SK-N-SH (cell line): ENCODE data around the gene EXD2. TPM values are rescaled to one million over a fixed set of nuclear protein-coding genes. Genes with fewer than 3 reads are reported as not detected.

Experiments used
- CTCF ChIA-PET: fragments of 300-600, 350-600 bp; formaldehyde crosslinking; extraction: SDS; loops from one replicate; lab custom pipeline; 2021; lab: Yijun Ruan, JAX
- POLR2A ChIA-PET: fragments of 350-600 bp; sonication (Branson Sonifier 250); formaldehyde crosslinking; extraction: SDS; loops from one replicate; lab custom pipeline; 2020; ENCODE audit warnings: antibody characterized with exemption, inconsistent platforms; lab: Yijun Ruan, JAX
- DNase-seq: peaks from one replicate; pipeline ENCODE4 v3.0.0; 2012
- H2AFZ ChIP-seq: fragments of 200-600 bp; sonication (generic); 2 replicates; pipeline ENCODE4 v1.8.1; 2016; ENCODE audit warnings: antibody characterized with exemption, mild to moderate bottlenecking, low read depth
- H3F3A ChIP-seq: fragments of 200-600 bp; sonication (generic); replicated peaks from 2 replicates; pipeline ENCODE3; 2016; ENCODE audit warnings: antibody characterized with exemption, mild to moderate bottlenecking; ENCODE audit not compliant: insufficient read depth
- H3K27ac ChIP-seq, 2 experiments: fragments of 200-500 bp in 1 of 2; fragments of 200-600 bp in 1 of 2; sonication (Bioruptor generic) in 1 of 2; sonication (generic), shearing (Covaris generic) in 1 of 2; 2 replicates each; pipeline versions ENCODE4 v1.5.1 to v1.6.1; 2014 to 2016; ENCODE audit warnings: low read depth in 2 of 2, inconsistent platforms in 1 of 2, low read length in 1 of 2, mild to moderate bottlenecking in 1 of 2, mixed read lengths in 1 of 2
- H3K27me3 ChIP-seq: fragments of 200-600 bp; sonication (generic), shearing (Covaris generic); 2 replicates; pipeline ENCODE4 v1.6.1; 2016; ENCODE audit warnings: mixed run types; ENCODE audit not compliant: insufficient read depth
- H3K36me3 ChIP-seq, 2 experiments: fragments of 200-500 bp in 1 of 2; fragments of 200-600 bp in 1 of 2; sonication (Bioruptor generic) in 1 of 2; sonication (generic) in 1 of 2; replicated peaks in 1 of 2; 2 replicates each; pipeline versions ENCODE3 to v1.5.1; 2014 to 2016; ENCODE audit warnings: low read length in 1 of 2, mild to moderate bottlenecking in 1 of 2; ENCODE audit not compliant: insufficient read depth in 2 of 2, control insufficient read depth in 1 of 2
- H3K4me1 ChIP-seq, 2 experiments: fragments of 200-500 bp in 1 of 2; fragments of 200-600 bp in 1 of 2; sonication (Bioruptor generic) in 1 of 2; sonication (generic), shearing (Covaris generic) in 1 of 2; 2 replicates each; pipeline versions ENCODE4 v1.5.1 to v1.6.1; 2014 to 2016; ENCODE audit warnings: low read depth in 1 of 2, low read length in 1 of 2, mixed run types in 1 of 2; ENCODE audit not compliant: insufficient read depth in 2 of 2, control insufficient read depth in 1 of 2
- H3K4me2 ChIP-seq: fragments of 200-600 bp; sonication (generic), shearing (Covaris generic); 2 replicates; pipeline ENCODE4 v1.6.1; 2017; ENCODE audit warnings: mixed run types
- H3K4me3 ChIP-seq, 2 experiments: fragments of 200-500 bp in 1 of 2; fragments of 200-600 bp in 1 of 2; sonication (Bioruptor generic) in 1 of 2; sonication (generic), shearing (Covaris generic) in 1 of 2; 2 replicates each; pipeline versions ENCODE4 v1.5.1 to v1.8.1; 2014 to 2016; ENCODE audit warnings: low read depth in 2 of 2, inconsistent platforms in 1 of 2, low read length in 1 of 2, mild to moderate bottlenecking in 1 of 2, mixed read lengths in 1 of 2, moderate library complexity in 1 of 2
- H3K79me2 ChIP-seq: fragments of 200-600 bp; sonication (generic); 2 replicates; pipeline ENCODE4 v1.8.1; 2017; ENCODE audit warnings: mild to moderate bottlenecking; ENCODE audit not compliant: insufficient read depth
- H3K9ac ChIP-seq: fragments of 200-600 bp; sonication (generic); 2 replicates; pipeline ENCODE4 v1.6.1; 2017; ENCODE audit warnings: mixed run types
- H3K9me2 ChIP-seq: fragments of 200-600 bp; sonication (generic); 2 replicates; pipeline ENCODE4 v1.6.1; 2017; ENCODE audit warnings: mixed run types
- H3K9me3 ChIP-seq: fragments of 200-600 bp; sonication (generic); 2 replicates; pipeline ENCODE4 v1.6.1; 2017; ENCODE audit warnings: mixed run types, mild to moderate bottlenecking, moderate library complexity
- H4K20me1 ChIP-seq: fragments of 200-600 bp; sonication (generic); 2 replicates; pipeline ENCODE4 v1.6.1; 2017; ENCODE audit warnings: mild to moderate bottlenecking, mixed run types; ENCODE audit not compliant: insufficient read depth
- CHD2 ChIP-seq: fragments of 150-350 bp; IDR thresholded peaks from 2 replicates; pipeline ENCODE4 v1.6.1; 2018; ENCODE audit warnings: low read length; ENCODE audit not compliant: partially characterized antibody
- ELF1 ChIP-seq: IDR thresholded peaks from 2 replicates; pipeline ENCODE4 v1.4.0; 2012
- EP300 ChIP-seq, 2 experiments: IDR thresholded peaks; 2 replicates each; pipeline versions ENCODE4 v1.4.0 to v1.6.1; 2012; ENCODE audit warnings: borderline replicate concordance in 1 of 2, low read depth in 1 of 2, low read length in 1 of 2
- FOSL2 ChIP-seq: IDR thresholded peaks from 2 replicates; pipeline ENCODE4 v1.4.0; 2012; ENCODE audit warnings: low read depth, mild to moderate bottlenecking, moderate library complexity, borderline replicate concordance
- FOXM1 ChIP-seq: IDR thresholded peaks from 2 replicates; pipeline ENCODE4 v1.4.0; 2012; ENCODE audit warnings: low read depth, mild to moderate bottlenecking
- GABPA ChIP-seq: IDR thresholded peaks from 2 replicates; pipeline ENCODE4 v1.4.0; 2012; ENCODE audit warnings: low read depth, mild to moderate bottlenecking
- IRF3 ChIP-seq: fragments of 150-350 bp; IDR thresholded peaks from 2 replicates; pipeline ENCODE4 v1.6.1; 2016; ENCODE audit warnings: mild to moderate bottlenecking, low read depth, low read length
- MXI1 ChIP-seq: IDR thresholded peaks from 2 replicates; pipeline ENCODE4 v1.6.1; 2012; ENCODE audit warnings: mild to moderate bottlenecking, low read depth, low read length, improper control_type of control experiment
- NFIC ChIP-seq: IDR thresholded peaks from 2 replicates; pipeline ENCODE4 v1.4.0; 2012; ENCODE audit warnings: borderline replicate concordance
- NRF1 ChIP-seq: IDR thresholded peaks from 2 replicates; pipeline ENCODE4 v1.6.1; 2012; ENCODE audit warnings: low read depth, mild to moderate bottlenecking, low read length
- PBX3 ChIP-seq: IDR thresholded peaks from 2 replicates; pipeline ENCODE4; 2012
- POLR2AphosphoS5 ChIP-seq: IDR thresholded peaks from 2 replicates; pipeline ENCODE4 v1.6.1; 2012; ENCODE audit warnings: low read depth, low read length
- RAD21 ChIP-seq: IDR thresholded peaks from 2 replicates; pipeline ENCODE4 v1.6.1; 2012; ENCODE audit warnings: mild to moderate bottlenecking, low read length
- RFX5 ChIP-seq: IDR thresholded peaks from 2 replicates; pipeline ENCODE4 v1.6.1; 2012; ENCODE audit warnings: mild to moderate bottlenecking, improper control_type of control experiment, low read length
- RXRA ChIP-seq: IDR thresholded peaks from 2 replicates; pipeline ENCODE4 v1.4.0; 2012; ENCODE audit warnings: low read depth, mild to moderate bottlenecking, borderline replicate concordance
- TAF1 ChIP-seq: IDR thresholded peaks from 2 replicates; pipeline ENCODE4 v1.6.1; 2012; ENCODE audit warnings: low read depth, mild to moderate bottlenecking, low read length, moderate library complexity, borderline replicate concordance
- TCF12 ChIP-seq: IDR thresholded peaks from 2 replicates; pipeline ENCODE4 v1.4.0; 2012
- USF1 ChIP-seq: IDR thresholded peaks from 2 replicates; pipeline ENCODE4 v1.4.0; 2012; ENCODE audit warnings: low read depth, borderline replicate concordance
- YY1 ChIP-seq: IDR thresholded peaks from 2 replicates; pipeline ENCODE4 v1.4.0; 2012; ENCODE audit warnings: low read depth, mild to moderate bottlenecking
- ZBTB33 ChIP-seq: IDR thresholded peaks from 2 replicates; pipeline ENCODE4 v1.4.0; 2012; ENCODE audit warnings: low read depth, borderline replicate concordance
- WGBS: methylation state at CpG from one replicate; pipeline ENCODE4 v1.1.6; 2017; ENCODE audit warnings: low lambda C conversion rate; 5-methylcytosine and 5-hydroxymethylcytosine counted together
- polyA plus RNA-seq, 3 experiments: library from polyadenylated mRNA; depleted of rRNA; stranded (reverse); fragments of >200 nt; gene quantifications; 2 replicates each; pipeline ENCODE4 v1.2.3, GENCODE V29; 2012

EXD2 gene
- polyA plus RNA-seq, 1 of the 3 experiments (the other 2 are of a cell fraction): 15.1 TPM

DNA sequence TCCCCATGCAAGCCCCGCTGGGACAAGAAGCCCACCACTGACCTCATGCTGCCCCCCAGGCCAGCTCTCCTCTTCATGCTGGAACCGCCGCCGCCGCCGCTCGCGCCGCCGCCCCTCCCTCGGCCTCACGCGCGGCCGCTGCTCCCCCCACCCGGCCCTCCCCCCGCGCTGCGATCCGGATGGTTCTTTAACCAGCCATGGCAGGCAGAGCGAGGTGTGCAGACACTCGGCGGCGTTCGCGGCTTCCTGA, 38.5 kb upstream of the EXD2 start, which contains the start of gene DCAF5:
TSS of gene DCAF5 (minus strand) at position 218 of the 250 bp plus-strand sequence. CDS start at position 77, 141 bp downstream.
- Histone ChIP-seq H4K20me1 (peaks cover 26% of the 10 kb centered on the region), H3F3A (peaks cover 14% of the 10 kb centered on the region), H3K27me3 (no peaks in the 10 kb centered on the region), H3K4me3 (peak within 1 kb of the TSS; percentile 88 to 91), H2AFZ (peak within 1 kb of the TSS; percentile 91), H3K9me3 (no peaks in the 10 kb centered on the region), H3K36me3 (peaks cover 6 to 12% of the 10 kb centered on the region in 2 experiments), H3K9ac (peak within 1 kb of the TSS; percentile 91), H3K79me2 (peaks cover 47% of the 10 kb centered on the region), H3K9me2 (no peaks in the 10 kb centered on the region), H3K27ac (peak within 1 kb of the TSS; percentile 86), H3K4me1 (peaks cover 18 to 19% of the 10 kb centered on the region in 2 experiments; a peak in 3 of 4 replicates), H3K4me2 (peak within 1 kb of the TSS; percentile 91)
- WGBS: no CpG with 5 or more reads among the region's 26 CpGs
- TF ChIP-seq CHD2 (no peak), ZBTB33 (0 out of 2 replicates have a peak, but pooled peaks have one; percentile 47), IRF3 (no peak), TAF1 (peak; percentile 78; the same call in 1 of the 2 replicates), FOXM1 (no peak), YY1 (0 out of 2 replicates have a peak, but pooled peaks have one; percentile 12), EP300 (IDR thresholded peaks at IDR 0.05; ENCODE audit: borderline replicate concordance in 1 of 2, low read depth in 1 of 2, low read length in 1 of 2) (peak in 1 of 2 experiments; percentile 6; a peak in 1 of 4 replicates), PBX3 (no peak), MXI1 (no peak), RFX5 (no peak)
- DNase-seq: no peak
- ChIA-PET CTCF (interaction anchor here (1.0 to 4.7 kb wide), 4 partner anchors 15 to 309 kb away, joined by 3 to 66 read pairs (median 4); no protein-coding TSS in a partner anchor), POLR2A (interaction anchor here (0.6 to 0.8 kb wide), 2 partner anchors 186 to 245 kb away, joined by 3 read pairs; partner anchors contain the start of genes ERH and SLC39A9)

- peak overlapping the region; percentile 91 for H3K9ac ChIP-seq
- peaks cover 23% of the 10 kb centered on the region for H4K20me1 ChIP-seq
- H3F3A ChIP-seq: peaks cover 14% of the 10 kb centered on the region
- H3K27me3 ChIP-seq: no peaks in the 10 kb centered on the region
- CTCF ChIA-PET: interaction anchor here (1.0 to 4.7 kb wide), 4 partner anchors 16 to 242 kb away, joined by 3 to 66 read pairs (median 4); no protein-coding TSS in a partner anchor
- H3K79me2 ChIP-seq: peaks cover 42% of the 10 kb centered on the region
- H3K9me3 ChIP-seq: no peaks in the 10 kb centered on the region
- peak overlapping the region; percentile 88 to 91 for H3K4me3 ChIP-seq
- H3K4me1 ChIP-seq: peaks cover 18 to 19% of the 10 kb centered on the region in 2 experiments; a peak in 3 of 4 replicates
- DNase-seq: peak; percentile 96
- H3K9me2 ChIP-seq: no peaks in the 10 kb centered on the region
- H3K4me2 ChIP-seq: peak overlapping the region; percentile 91
- POLR2A ChIA-PET: interaction anchor here (0.8 kb wide), 1 partner anchor 245 kb away, joined by 3 read pairs; the partner anchor contains the start of genes ERH and SLC39A9
- peaks cover under 1 to 8% of the 10 kb centered on the region in 2 experiments for H3K36me3 ChIP-seq
- H3K27ac ChIP-seq: peak overlapping the region; percentile 86
- 4% methylated on average over 14 of the region's 72 CpGs for WGBS
- peak overlapping the region; percentile 91 for H2AFZ ChIP-seq
- TF ChIP-seq RXRA (no peak), NFIC (no peak), RAD21 (no peak), NRF1 (peak; percentile 25; the same call in 1 of the 2 replicates), RFX5 (no peak), USF1 (peak; percentile 29; the same call in 1 of the 2 replicates), CHD2 (no peak), FOXM1 (no peak), GABPA (peak; percentile 54), PBX3 (peak; percentile 51; the same call in 1 of the 2 replicates), TCF12 (peak; percentile 23; the same call in 1 of the 2 replicates), ELF1 (peak; percentile 82), POLR2AphosphoS5 (peak; percentile 60), FOSL2 (no peak)
Observed at GRCh38 chr14:69153152-69153872, 38.0 kb upstream of the EXD2 start.
